Measurements from ENCODE around the gene MRPS35.
"Not testable (repeated sequence)": the region's sequence is repeated elsewhere in the genome, so short reads cannot be mapped to it uniquely, and the experiment has no call there.

Gene MRPS35

GRCh38 chr12:27709932-27710591, 570 bp upstream of the MRPS35 start:
- DNase-seq: no peak

GRCh38 chr12:27711317-27711682, 668 bp downstream of the MRPS35 start:
- no peak for DNase-seq

GRCh38 chr12:27711967-27712366, 1.3 kb downstream of the MRPS35 start:
- no peak for DNase-seq

GRCh38 chr12:27723212-27723611, 12.6 kb downstream of the MRPS35 start:
- DNase-seq: no peak

- no peak for DNase-seq
Observed at GRCh38 chr12:27730097-27730588, 19.5 kb downstream of the MRPS35 start.

GRCh38 chr12:27732281-27732680, 21.6 kb downstream of the MRPS35 start:
- DNase-seq: no peak

- DNase-seq: peak; percentile 27
Observed at GRCh38 chr12:27733052-27733656, 22.5 kb downstream of the MRPS35 start.

- no peak for DNase-seq
Observed at GRCh38 chr12:27733791-27734190, 23.2 kb downstream of the MRPS35 start.

- DNase-seq: not testable (repeated sequence)
Observed at GRCh38 chr12:27734321-27734720, 23.7 kb downstream of the MRPS35 start.

- DNase-seq: no peak
Observed at GRCh38 chr12:27743601-27744000, 33.0 kb downstream of the MRPS35 start.

- DNase-seq: not testable (repeated sequence)
Observed at GRCh38 chr12:27745734-27746133, 35.1 kb downstream of the MRPS35 start.

GRCh38 chr12:27747111-27747820, 36.6 kb downstream of the MRPS35 start:
- no peak for DNase-seq

GRCh38 chr12:27751386-27752047, 40.9 kb downstream of the MRPS35 start:
- DNase-seq: no peak

- no peak for DNase-seq
Observed at GRCh38 chr12:27754795-27755194, 44.2 kb downstream of the MRPS35 start.

- no peak for DNase-seq
Observed at GRCh38 chr12:27756670-27757195, 46.1 kb downstream of the MRPS35 start.

- no peak for DNase-seq
Observed at GRCh38 chr12:27762757-27763156, 52.1 kb downstream of the MRPS35 start.

- no peak for DNase-seq
Observed at GRCh38 chr12:27766587-27766986, 56.0 kb downstream of the MRPS35 start.

- no peak for DNase-seq
Observed at GRCh38 chr12:27769142-27769673, 58.6 kb downstream of the MRPS35 start.

GRCh38 chr12:27771481-27772327, 61.1 kb downstream of the MRPS35 start:
- DNase-seq: no peak

GRCh38 chr12:27772328-27773049, 61.9 kb downstream of the MRPS35 start:
- no peak for DNase-seq

GRCh38 chr12:27777141-27777540, 66.5 kb downstream of the MRPS35 start:
- no peak for DNase-seq
